Hematopoietic multipotent progenitor cell treated with erythropoietin and hydrocortisone succinate and interleukin-3 and kit ligand, for 17 days (in vitro differentiated cells): ENCODE results near the gene DLK2.
"Not testable (repeated sequence)": the region's sequence is repeated elsewhere in the genome, so short reads cannot be mapped to it uniquely, and the experiment has no call there.

Source experiments
- DNase-seq: peaks from one replicate; pipeline ENCODE4 v3.0.0-alpha.2; 2015; ENCODE audit warnings: low spot score

Gene DLK2

GRCh38 chr6:43426928-43427405, 28.4 kb downstream of the DLK2 start:
- no peak for DNase-seq

- not testable (repeated sequence) for DNase-seq
Measured at GRCh38 chr6:43425083-43425482, 30.3 kb downstream of the DLK2 start.

- DNase-seq: no peak
Measured at GRCh38 chr6:43421831-43422230, 33.5 kb downstream of the DLK2 start.

- DNase-seq: no peak
Measured at GRCh38 chr6:43420012-43420709, 35.2 kb downstream of the DLK2 start.

GRCh38 chr6:43416935-43417334, 38.4 kb downstream of the DLK2 start:
- DNase-seq: no peak

- DNase-seq: not testable (repeated sequence)
Measured at GRCh38 chr6:43415275-43415674, 40.1 kb downstream of the DLK2 start.

- DNase-seq: no peak
Measured at GRCh38 chr6:43413002-43413401, 42.3 kb downstream of the DLK2 start.

GRCh38 chr6:43412541-43412940, 42.8 kb downstream of the DLK2 start:
- DNase-seq: no peak

- DNase-seq: not testable (repeated sequence)
Measured at GRCh38 chr6:43410776-43411175, 44.6 kb downstream of the DLK2 start.

- DNase-seq: no peak
Measured at GRCh38 chr6:43408259-43408658, 47.1 kb downstream of the DLK2 start.

- DNase-seq: no peak
Measured at GRCh38 chr6:43407296-43407695, 48.1 kb downstream of the DLK2 start.

- DNase-seq: no peak
Measured at GRCh38 chr6:43405354-43405753, 50.0 kb downstream of the DLK2 start.

- DNase-seq: no peak
Measured at GRCh38 chr6:43402820-43403219, 52.5 kb downstream of the DLK2 start.

GRCh38 chr6:43401730-43402129, 53.6 kb downstream of the DLK2 start:
- DNase-seq: no peak
